Mucosa of gallbladder (tissue), 1 donor: Measurements from ENCODE around the gene GSTK1. TPM values are rescaled to one million over a fixed set of nuclear protein-coding genes. Genes with fewer than 3 reads are reported as not detected.
A peak's percentile ranks its signal among the peaks of the same experiment; 100 is the strongest.
"Not testable (repeated sequence)": the region's sequence is repeated elsewhere in the genome, so short reads cannot be mapped to it uniquely, and the experiment has no call there.

ENCODE experiments used
- DNase-seq: peaks from one replicate; pipeline ENCODE4 v3.0.0-alpha.2; 2020; ENCODE audit warnings: low spot score
- total RNA-seq: library from RNA; stranded (reverse); gene quantifications from one replicate; pipeline ENCODE4 v1.2.1, GENCODE V29; 2021
- donor health status: DM: no; HTN: no; CAD: no.

Gene GSTK1
- total RNA-seq, 1 donor from 2014 or later = 252 TPM

DNA sequence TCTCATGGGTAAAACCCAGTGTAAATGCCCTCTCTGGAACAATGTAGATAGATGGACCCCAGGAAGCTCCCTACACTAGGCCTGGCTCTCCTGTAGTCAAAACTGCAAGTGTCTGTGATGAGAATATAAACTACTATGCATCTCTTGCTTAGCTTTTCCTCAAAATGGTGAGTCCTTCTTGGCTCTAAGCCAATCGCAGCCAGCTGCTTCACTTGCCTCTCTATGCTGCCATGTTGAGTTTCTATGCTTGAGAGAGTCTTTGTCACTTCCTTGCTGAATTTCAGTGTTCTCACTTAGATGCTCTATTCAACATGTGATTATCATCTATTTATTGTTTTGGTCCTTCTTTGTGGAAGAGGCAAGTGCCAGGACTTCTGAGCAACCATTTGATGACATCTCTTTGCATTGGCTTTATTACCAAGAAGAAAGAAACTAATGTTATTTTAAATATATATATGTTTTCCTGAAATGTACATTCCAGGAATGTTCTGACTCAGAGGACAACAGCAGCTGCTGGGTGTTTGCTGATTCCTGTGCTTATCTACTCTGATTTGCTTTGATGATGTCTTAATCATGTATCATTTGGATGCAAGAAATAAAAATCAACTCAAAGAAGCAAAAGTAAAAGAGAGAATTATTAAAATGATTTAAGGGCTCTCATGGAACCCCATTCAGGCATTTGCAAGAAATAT, 24.8 kb upstream of the GSTK1 start:
- DNase-seq = no peak

DNA sequence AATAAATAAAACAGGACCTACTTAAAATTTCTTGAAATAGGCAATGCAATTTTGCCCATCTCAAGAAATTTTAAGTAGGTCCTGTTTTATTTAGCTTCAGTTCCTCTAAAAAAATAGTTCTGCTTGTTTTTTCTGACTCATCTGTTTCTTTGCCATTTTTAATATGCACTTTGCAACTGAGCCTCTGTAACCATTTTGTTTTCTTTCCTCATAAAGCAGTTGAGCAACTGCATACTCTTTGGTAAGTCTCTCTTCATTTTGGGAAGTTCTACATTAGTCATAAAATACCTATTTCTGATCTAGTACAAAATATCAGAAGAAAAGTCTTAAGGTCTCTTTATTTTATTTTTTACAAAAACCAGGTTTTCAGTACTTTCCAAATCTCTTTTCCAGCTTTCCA, 23.4 kb upstream of the GSTK1 start:
- no peak for DNase-seq

DNA sequence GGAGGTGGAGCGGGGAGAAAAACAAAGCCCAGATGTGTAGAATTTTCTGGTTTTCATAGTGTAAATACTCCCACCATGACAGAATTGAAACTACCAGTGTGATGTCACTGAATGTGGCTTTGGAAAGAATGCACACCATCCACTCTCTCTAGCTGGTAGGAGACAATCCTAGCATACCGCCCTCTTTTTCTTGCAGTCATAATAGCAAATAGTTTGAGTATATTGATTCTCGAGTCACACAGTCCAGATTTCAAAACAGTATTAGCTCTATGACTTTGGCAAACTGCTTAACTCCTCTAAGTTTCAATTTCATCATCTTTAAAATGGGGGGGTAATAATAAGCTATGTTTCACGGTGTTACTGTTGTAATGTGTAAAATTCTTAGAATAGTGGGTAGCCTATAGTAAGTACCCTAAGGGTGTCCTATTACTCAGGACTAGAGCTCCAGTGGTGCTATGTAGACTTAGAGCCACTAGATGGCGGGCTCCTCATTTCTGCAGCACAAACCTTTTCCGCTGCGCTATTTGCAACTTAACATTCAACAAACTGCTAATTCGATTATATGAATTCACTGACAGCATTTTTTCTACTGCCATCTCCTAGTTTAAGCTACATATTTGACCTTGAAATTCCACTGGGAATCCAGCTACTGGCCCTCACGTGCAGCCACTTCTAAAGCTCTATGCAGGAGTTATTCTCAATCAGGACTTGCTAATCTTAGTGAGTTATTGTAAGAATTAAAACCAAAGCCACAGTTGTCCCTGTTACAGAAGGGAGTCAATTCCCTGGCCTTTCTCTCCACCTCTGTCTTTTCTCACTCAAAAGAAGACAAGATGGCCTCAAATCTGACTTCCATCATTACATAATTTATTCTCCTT, 22.7 kb upstream of the GSTK1 start:
- DNase-seq = peak; percentile 79

DNA sequence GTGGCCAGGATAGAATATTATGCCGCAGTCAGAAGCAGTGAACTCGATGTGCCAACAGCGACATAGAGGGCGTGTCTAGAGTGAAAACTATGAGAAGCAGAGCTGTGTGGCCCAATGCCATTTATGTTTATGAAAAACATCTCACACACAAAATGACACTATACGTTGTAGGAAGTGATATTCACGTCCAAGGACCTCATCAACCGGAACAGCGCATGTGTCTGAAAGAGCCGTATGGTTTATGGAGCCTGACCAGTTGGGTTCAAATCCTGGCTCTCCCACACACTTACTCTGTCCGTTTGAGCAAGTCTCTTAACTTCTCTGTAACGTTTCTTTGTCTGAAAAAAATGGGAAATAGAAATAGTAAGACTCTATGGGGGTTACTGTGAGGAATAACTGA, 20.9 kb upstream of the GSTK1 start:
- no peak for DNase-seq

DNA sequence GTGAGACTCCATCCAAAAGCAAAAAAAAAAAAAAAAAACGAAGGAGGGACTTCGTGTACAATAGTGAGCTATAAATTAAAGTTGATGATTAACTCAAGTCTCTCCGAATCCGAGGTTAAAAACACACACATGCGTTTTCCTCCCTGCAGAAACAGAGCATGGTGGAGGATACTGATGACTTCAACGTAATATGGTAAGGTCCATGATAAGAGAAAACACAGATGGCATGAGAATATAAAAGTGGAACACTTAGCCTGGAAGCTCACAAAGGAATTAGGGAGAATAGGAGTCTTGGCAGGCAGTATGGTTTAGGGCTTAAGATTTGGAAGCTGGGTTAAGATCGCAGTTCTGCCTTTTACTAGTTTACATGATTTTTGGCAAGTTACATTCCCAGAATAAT, 20.1 kb upstream of the GSTK1 start:
- no peak for DNase-seq

DNA sequence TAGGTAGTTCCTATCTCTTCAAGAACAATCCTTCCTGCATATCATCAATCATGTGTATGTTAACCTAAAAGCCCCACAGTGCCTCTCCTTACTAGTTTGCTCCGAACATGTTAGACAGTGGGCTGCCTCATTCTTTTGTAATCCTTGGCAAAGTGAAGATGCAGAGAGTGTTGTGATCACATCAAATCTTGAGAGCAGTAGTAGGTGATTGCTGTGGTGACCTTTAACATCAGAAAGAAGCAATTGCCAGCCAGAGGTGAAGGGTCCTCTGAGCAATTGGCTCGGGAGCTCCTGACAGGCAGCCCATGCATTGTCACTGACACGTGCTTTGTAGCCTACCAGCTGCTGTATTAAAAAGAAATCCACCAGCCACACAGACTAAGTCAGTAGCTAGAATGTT, 19.6 kb upstream of the GSTK1 start:
- DNase-seq = no peak

DNA sequence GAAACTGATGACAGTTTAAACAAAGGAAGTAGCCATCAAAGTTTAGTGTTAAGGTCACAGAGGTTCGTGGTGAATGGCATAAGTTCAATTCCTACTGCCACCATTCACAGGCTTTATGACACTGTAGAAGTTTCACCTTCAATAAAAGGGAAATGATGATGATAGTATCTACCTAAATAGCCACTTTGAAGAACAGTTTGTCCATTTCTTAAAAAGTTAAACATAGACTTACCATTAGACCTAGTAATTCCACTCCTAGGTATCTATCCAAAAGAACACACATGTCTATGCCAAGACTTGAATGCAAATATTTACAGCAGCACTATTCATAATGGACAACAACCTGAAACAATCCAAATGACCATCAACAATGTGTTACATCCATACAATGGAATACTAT, 18.9 kb upstream of the GSTK1 start:
- DNase-seq = no peak

DNA sequence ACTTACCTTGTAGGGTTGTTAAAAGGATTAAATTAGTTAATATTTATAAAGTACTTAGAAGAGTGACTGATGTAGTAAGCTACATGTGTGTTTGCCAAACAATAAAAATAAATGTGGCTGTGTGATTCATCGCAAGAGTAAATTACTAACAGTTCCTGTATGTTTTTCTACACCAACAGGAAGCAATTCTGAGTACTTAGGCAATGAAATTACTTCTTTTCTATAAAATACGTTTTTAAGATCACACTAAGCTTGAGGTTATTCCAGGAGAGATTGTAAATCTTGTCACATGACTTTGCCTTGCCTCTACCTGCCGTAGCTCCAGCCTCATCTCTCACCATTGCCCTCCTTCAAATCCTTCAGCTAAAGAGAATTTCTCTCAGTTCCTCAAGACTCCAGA, 18.1 kb upstream of the GSTK1 start:
- no peak for DNase-seq

DNA sequence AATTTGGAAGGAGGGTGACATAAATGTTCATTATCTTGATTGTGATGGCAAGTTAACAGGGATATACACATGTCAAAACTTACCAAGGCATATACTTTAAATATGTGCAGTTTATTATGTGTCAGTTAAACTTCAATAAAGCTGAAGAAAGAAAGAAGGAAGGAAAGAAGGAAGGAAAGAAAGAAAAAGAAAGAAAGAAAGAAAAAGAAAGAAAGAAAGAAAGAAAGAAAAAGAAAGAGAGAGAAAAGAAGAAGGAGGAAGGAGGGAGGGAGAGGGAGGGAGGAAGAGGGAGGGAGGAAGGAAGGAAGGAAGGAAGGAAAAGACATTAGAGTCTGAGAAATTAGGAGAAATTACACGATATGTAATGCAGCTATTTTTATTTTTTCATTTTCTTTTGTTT, 15.9 kb upstream of the GSTK1 start:
- no peak for DNase-seq

DNA sequence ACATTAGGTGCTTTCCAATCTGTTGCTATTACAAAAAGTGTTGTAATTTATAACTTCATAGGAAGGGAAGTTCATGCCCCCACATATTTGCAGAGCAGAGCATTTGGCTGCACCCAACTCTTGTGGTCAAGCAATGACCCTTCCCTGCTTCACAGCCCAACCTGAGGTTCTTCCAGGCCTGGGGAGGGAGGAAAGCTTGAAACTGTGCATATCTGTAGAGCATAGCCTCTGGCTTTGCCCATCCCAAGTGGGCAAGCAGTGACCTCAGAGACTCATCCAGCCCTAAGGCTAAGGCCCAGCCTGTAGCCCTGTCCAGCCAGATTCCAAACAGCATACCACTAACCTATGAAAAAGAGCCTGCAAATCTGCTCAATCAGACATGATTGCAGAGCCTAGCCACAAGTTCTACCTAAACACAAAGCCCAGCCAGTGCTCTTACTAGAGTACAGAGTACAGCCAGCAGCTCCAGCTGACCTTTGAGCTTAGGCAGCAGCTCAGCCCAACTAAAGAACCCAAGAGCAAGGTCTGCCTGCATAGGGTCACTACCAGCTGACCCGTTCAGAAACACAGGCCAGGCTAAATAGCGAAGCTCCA, 14.4 kb upstream of the GSTK1 start:
- peak; percentile 46 for DNase-seq

DNA sequence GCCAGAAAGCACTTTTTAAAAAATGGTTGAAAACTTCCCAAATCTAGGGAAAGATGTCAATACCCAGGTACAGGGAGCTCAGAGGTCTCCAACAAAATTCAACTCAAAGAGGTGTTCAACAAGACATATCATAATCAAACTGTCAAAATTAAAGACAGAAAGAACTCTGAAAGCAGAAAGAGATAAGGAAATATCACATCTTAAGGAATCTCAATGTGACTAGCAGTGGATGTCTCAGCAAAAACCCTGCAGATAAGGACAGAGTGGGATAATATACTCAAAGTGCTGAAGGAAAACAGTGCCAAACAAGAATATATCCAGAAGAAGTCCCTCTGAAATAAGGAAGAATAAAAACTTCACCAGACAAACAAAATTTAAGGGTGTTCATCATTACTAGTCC, 13.0 kb upstream of the GSTK1 start:
- DNase-seq = no peak

DNA sequence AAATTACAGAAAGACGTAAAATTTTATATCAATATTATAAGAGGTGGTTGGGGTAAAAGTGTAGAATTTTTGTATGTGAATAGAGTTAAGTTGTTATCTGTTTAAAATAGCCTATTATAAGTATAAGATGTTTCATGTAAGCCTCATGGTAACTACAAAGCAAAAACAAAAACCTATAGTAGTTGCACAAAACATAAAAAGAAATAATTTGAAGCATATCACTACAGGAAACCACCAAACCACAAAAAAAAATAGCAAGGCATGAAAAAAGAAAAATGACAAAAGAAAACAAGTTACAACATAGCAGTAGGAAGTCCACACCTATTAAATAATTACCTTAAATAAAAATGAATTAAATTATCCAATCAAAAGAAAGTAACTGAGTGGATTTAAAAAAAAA, 12.4 kb upstream of the GSTK1 start:
- no peak for DNase-seq

DNA sequence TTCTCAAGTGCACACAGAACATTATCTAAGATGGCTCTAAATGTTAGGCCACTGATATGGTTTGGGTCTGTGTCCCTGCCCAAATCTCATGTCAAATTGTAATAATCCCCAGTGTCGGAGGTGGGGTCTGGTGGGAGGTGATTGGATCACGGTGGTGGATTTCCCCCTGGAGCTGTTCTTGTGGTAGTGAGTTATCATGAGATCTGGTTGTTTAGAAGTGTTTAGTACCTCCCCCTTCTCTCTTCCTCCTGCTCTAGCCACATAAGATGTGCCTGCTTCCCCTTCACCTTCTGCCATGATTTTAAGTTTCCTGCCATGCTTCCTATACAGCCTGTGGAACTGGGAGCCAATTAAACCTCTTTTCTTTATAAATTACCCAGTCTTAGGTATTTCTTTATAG, 11.2 kb upstream of the GSTK1 start:
- DNase-seq = no peak

DNA sequence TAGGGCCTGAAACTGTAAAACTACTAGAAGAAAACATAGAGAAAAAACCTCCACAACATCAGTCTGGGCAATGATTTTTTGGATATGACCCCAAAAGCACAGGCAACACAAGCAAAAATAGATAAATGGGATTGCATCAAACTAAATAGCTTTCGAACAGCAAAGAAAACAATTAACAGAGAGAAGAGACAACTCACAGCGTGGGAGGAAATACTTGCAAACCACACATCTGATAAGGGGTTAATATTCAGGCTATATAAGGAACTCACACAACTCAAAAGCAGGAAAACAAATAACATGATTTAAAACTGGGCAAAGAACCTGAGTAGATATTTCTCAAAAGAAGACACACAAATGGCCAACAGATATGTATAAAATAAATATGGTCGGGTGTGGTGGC, 7.7 kb upstream of the GSTK1 start:
- no peak for DNase-seq

DNA sequence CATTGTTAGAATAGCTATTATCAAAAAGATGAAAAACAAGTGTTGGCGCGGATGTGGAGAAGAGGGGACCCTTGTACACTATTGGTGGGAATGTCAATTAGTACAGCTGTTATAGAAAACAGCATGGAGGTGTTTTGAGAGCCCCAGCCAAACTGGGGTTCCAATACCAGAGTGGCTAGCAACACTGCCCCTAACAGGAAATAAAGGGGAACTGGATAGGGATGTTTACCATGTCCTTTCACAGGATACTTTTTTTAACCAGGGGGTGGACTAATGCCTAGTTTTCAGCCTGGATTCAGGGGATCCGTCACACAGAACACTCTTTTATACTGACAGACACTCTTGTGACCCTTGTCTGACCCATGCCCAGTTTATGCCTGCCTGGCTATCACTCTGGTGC, 6.9 kb upstream of the GSTK1 start:
- no peak for DNase-seq

DNA sequence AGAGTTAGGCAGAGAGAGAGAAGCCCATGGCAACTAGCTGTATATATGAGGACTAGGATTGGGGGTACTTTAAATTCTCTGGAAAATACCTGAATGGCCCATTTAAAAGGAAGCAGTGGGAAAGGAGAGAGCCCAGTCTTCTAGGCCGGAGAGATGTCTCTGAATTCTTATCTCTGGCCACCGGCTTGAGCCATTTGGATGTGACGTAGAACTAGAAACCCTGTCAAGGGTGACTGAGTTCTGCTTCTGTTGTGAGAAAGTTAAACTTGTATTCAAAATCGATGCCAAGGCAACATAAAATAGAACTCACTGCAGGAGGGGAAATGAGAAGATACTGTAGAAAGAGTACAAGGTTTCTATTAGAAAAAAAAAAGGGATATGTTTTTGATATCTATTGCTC, 6.3 kb upstream of the GSTK1 start:
- no peak for DNase-seq

DNA sequence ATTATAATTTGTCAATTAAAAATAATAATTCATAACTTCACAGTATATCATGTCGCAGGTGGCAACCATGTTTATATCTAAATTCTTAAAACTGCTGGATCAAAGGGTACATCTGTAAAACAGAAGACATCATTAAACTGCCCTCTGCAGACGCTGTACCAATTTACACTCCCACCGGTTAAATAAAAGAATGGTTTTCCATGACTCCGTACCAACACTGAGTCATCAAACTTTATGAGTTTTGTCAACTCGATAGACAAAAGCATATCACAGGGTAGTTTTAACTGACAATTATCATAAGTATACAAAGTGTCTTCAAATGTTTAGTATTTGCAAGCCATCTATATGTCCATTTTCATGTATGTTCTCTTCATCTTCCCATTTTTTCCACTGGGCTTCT, 5.7 kb upstream of the GSTK1 start:
- no peak for DNase-seq

DNA sequence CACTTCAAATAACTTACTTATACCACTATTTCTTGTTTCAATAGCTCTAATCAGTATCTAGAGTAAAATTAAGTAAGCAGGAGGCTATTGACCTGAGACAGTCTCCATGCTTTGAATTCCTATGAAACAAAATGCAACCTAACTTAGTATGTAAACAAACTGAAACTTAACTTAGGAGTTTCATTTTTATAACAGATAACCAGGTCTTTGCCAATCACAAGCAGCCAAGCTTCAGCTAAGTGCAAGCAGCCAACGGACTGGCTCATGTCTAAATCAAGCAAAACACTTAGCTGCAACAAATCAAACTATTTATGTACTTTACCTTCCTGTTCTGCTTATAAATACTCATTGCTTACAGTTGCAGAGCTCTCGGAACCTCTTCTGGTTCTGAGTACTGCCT, 4.4 kb upstream of the GSTK1 start:
- no peak for DNase-seq

DNA sequence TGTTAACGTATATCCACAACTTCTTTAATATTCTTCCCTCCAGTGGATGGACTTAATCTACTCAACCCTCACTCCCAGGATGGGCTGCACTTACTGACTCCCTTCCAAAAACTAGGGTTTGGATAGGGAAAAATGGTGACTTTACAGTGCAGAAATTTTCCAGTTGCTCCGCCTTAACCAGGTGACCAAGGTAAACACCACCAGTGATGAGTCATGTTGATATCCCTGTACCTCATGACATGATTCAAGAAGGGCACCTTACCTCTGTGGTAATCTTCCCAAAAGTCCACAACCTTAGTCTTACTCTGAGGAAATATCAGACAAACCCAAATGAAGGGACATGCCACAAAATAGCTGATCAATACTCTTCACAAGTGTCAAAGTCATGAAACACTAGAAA, 3.5 kb upstream of the GSTK1 start:
- DNase-seq = no peak

DNA sequence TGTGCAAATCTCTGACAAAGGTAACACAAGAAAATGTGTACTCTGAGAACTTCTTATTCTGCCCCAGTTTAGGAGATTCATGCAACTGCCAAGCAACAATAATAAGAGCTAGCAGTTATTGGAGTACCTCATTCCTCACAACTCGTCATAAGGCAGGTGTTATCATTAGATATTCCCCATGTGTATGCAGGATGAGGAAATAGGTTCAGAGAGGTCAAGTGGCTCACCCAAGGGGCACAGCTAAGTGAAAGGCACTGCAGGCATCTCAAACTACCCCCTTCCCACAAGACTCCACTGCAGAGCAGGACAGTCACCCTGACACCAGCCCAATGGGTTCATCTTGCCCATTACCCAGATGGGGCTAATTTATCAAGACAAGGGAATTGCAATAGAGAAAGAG, 1.3 kb upstream of the GSTK1 start:
- DNase-seq = no peak

DNA sequence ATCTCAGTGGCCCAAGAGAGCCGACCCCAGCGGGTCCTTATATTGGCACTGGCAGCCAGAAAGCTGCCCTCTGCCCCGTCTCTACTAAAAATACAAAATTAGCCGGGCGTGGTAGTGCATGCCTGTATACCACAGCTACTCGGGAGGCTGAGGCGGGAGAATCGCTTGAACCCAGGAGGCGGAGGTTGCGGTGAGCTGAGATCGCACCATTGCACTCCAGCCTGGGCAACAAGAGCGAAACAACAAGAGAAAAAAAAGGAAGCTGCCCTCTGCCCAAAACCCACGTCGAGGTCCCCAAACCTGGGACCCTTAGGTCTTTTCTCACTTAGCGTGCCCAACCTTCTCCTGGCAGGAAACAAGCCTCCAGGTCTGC, 941 bp downstream of the GSTK1 start:
- DNase-seq = not testable (repeated sequence)

DNA sequence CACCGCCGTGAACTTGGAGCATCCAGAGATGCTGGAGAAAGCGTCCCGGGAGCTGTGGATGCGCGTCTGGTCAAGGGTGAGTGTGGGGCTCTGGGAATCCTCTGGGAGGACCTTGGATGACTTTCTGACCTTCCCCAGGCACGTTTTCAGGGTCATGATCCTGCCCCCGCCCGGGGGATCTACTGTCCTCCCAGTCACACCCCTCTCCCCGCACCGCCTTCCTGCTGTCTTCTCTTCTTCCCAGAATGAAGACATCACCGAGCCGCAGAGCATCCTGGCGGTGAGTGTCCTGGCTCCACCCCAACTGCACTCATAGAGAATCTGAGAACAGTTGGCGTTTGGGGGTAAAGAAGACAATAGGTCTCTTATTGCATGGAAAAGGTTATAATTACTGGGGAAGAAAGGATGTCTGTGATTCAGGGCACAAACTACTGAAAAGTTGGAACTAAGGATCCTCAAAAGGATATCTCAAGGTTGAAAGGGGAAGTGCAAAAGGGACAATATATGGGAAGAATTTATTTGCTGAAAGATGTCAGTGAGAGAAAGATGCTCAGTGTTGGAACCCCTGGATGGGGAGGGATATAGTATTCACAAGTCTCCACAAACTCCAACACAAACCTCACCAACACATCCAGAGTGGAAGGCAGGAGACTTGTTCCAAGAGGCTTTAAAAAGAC, 1.9 kb downstream of the GSTK1 start:
- no peak for DNase-seq

DNA sequence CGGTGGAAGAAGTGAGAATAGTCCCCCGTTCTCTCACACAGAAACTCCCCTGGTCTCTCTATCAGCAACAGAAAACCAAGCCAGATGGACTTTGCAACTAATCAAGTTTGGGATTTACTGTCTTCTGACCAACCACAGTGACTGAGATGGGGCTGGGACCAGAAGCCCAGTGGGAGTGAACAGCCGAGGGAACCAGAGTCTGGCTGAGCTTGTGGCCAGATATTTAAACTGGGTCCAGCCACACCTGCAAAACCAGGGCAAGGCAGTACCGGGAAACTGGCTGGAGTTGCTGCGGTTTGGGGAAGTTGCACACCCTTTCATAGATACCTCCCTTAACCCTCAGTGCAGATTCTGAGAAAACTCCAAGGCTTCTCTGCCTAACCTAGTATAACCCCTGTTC, 6.0 kb downstream of the GSTK1 start:
- DNase-seq = no peak
